ENCODE measurements around the gene ERG. TPM values are rescaled to one million over a fixed set of nuclear protein-coding genes. Genes with fewer than 3 reads are reported as not detected.

ERG gene
- total RNA-seq, 1 experiment from 2014 or later = not detected

DNA sequence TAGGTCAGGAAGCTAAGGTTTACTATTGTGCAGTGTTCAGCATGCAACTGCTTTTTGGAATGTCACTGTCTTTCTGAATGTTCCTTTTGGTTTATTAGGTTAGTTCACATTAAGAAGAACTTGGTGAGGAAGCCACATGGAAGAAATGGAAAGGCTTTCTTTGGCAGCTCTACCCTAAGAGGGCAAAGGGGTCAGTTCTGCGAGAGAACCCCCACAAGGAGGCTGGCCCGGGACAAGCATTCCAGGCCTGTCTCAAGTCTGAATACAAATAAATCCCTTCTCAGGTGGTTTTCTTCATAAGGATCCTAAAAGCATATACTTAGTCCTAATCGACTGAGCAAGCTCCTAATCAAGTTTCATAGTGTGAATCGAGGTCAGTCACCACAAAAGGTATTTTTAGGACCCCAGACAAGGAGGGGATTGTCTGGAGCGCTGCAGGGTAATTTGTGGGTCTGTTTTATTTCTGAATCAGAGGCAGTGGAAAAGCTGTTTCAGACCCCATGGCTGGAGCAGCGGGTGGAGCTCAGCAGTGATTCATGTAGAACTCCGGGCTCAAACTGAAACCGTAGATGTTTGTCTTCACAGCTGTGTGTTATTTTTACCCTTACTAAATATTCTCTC lies 63.3 kb downstream of the ERG start:
- DNase-seq (ENCODE audit: low spot score) = no peak

DNA sequence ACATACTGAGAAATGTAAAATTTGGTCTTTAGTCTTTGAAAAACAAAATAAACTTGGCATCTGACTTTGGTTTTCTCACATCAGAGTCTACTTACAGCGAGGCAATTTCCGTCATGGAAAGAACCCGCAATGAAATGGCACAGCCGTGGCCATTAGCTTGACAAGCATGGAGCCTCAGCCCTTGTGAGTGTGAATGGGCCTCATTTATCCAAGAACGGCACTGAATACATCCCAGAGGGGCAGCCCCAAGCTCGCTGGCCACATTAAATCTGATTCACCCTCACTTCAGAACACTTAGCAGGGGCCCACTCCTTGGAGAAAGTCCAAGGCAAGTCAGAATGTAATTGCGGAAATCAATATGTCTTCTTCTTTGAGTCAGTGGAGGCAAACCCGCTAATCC lies 64.8 kb downstream of the ERG start:
- no peak for DNase-seq (ENCODE audit: low spot score)

DNA sequence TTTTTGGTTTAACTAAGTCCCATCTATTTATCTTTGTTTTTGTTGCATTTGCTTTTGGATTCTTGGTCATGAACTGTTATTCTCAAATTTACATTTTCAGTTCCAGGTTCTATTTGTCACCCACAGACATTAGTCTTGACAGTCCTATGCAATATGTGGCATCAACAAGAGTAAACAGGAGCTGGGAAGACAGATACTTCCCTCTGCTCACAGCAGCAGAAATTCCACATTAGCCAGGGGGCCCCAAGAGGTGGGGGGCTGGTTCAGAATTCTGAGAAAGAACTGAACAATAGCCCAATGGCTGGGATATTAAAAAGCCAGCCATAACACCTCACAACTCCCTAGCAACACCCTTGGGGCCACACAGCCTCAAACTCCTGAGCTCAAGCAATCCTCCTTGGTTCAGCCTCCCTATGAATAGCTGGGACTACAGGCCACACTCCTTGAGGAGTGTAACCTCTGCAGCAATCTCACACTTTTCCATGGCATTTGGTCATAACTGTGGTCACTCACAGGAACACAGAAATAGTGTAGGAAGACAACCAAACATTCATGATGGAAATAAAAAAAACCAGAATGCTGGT lies 67.8 kb downstream of the ERG start:
- no peak for DNase-seq (ENCODE audit: low spot score)

DNA sequence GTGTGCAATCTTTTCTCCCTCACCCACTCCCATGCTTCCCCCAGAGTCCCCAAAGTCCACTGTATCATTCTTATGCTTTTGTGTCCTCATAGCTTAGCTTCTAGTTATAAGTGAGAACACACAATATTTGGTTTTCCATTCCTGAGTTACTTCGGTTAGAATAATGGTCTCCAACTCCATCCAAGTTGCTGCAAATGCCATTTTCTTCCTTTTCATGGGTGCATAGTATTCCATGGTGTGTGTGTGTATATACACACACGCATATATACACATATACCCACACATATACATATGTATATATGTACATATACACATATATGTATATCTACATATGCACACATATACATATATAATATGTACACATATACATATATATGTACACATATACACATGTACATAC lies 69.3 kb downstream of the ERG start:
- DNase-seq (ENCODE audit: low spot score) = no peak

- no peak for DNase-seq (ENCODE audit: low spot score)
These were observed 70.1 kb downstream of the ERG start for GRCh38 chr21:38428211-38428610.

DNA sequence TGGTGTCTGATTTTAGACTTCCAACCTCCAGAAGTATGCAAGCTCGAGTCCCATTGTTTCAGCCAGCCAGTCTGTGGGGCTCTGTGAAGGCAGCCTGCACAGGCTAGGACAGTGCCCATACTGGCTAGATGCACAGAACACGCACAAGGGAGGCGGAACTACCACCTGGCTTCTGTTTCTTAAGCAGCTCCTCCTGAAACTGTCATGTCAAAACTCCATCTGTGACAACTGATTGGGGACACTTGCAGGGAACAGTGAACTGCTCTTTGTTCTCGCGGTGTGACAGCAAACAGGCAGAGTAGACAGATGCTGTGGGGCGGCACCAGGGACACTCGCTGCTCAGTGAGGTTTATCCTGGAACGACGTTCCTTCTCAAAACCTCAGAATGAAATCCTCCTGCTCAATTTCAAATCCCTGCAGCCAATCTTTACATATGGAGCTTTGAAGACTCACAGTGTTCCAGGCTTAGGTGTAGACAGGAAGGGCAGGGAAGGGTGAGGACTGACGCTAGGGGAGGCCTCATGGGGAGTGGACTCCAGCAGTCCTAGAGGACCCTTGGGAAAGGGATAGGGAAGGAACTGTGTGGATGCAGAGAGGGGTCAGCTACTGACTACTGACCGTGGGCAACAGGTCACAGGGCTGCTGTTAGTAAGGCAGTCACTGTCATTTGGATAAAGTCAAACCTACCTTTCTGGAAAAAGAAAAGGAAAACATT lies 73.8 kb downstream of the ERG start:
- no peak for DNase-seq (ENCODE audit: low spot score)

DNA sequence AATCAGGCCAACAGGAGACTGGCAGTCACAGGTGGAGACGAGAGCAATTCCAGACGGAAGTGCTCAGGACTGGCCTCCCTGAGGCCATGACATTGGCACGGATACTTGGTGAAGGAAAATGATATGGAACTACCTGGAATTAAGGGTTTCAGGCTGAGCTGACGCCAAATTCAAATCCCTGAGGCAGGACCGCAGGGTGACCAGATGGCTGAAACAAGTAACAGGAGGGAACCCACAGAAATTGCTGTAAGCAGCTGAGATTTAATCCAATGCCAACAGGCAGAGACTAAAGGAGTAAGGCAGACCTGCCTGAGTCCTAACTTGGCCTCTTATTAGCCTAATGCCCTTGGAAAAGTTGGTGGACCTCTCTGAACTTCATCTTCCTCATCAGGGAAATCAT lies 76.2 kb downstream of the ERG start:
- no peak for DNase-seq (ENCODE audit: low spot score)

GRCh38 chr21:38420140-38420539 lies 78.1 kb downstream of the ERG start:
- no peak for DNase-seq (ENCODE audit: low spot score)

DNA sequence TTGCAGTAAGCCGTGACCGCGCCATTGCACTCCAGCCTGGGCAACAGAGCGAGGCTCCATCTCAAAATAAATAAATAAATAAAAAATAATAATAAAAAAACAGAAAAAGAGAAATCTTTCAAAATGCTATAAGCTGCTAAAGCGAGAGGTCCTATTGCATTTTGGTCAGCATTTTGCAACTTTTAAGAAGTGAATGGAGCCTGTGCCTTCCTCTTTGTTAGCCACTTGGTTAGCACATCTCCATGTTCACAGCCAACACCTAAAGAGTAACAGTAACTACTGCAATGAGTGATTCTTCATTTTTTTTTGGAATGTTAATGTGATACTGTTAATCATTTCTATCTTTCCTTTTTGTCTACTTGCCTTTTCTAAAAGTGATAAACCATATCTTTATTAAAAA lies 80.6 kb downstream of the ERG start:
- no peak for DNase-seq (ENCODE audit: low spot score)

GRCh38 chr21:38416791-38417190 lies 81.5 kb downstream of the ERG start:
- DNase-seq (ENCODE audit: low spot score) = no peak

- no peak for DNase-seq (ENCODE audit: low spot score)
These were observed 84.2 kb downstream of the ERG start for GRCh38 chr21:38413958-38414548.

DNA sequence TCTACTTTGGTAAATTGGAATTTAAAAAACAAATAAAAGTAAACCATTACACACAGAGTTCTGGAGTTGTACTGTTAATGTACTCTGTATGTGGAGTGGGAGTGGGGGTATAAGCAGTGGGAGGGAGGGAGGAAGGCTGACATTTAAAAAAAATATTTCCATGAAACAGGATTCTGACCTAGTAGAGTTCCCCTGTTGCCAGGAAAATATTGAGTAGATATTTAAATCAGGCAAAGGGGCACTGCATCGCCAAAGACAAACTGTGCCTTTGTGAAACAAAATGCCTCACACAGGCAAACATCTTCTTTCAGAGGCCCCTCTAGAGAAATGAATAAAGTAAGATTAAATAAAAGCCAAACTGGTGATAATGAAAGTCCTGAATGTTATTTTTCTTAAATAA lies 87.8 kb downstream of the ERG start:
- no peak for DNase-seq (ENCODE audit: low spot score)

DNA sequence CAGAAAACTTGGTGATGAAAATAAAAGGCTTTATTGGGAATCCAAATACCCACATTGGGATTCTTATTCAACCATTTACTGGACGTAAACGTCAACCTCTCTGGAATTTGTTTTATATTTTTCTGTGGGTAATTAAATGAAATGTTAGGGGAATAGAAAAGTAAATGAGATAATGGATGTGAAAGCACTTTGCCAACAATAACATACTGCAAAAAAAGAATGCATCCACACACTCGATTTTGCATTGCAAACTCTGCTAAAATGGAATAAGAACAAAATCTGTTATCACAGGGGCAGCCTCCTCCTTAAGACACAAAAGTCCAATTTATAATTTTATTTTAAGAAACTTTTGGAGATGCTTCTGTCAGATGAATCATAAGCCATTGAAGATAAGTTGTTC lies 88.4 kb downstream of the ERG start:
- no peak for DNase-seq (ENCODE audit: low spot score)

DNA sequence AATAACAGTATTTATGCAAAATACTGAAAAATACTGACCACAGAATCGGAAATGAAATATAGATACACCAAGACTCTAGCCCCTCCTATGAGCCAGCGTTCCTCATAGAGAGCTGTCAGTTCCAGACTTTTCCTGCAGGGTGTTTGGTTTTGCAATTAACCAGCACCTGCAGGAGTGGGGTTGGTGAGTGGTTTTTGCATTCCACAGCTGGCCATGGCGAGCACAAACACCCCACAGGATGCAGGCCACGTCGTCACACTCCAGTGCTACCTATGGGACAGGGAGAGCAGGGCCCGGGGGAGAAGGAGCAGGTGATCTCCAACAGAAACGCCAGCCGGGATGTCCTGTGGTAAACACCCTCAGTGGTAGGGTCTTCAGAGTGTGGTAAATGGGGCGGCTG lies 94.1 kb downstream of the ERG start:
- DNase-seq (ENCODE audit: low spot score) = no peak

GRCh38 chr21:38402795-38403194 lies 95.5 kb downstream of the ERG start:
- no peak for DNase-seq (ENCODE audit: low spot score)

GRCh38 chr21:38402291-38402690 lies 96.0 kb downstream of the ERG start:
- DNase-seq (ENCODE audit: low spot score) = no peak

DNA sequence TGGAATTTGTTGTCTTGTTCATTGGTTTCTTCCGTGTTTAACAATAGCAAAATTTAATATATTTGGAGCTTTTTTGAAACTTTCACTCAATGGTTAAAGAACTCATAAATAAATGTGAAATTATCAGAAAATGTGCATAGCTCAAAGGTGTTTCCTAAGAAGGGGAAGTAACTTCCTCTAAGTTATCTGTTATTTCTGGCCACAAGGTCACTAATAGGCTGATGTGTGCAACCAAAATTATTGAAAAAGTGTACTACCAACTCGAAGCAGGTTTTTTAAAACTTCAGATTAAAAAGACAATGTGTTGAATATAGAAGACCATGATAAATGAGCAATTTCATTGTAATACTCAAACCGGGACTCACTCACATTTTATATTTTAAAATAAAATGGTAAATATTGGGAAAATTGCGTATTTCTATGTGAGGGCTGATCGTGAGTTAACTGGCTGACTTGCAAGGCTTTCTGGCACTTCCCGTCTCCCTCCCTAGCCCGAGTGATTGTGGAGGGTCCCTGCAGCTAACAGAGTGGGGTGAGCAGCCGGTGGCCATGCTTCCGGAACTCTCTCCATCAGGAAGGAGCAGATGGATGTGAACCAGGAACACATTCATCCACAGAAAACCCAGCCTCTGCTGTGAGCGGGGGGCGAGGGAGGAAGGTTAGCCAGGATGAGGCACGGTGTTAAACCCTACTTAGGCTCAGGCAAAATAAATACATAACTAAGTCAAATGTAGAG lies 96.9 kb downstream of the ERG start:
- DNase-seq (ENCODE audit: low spot score) = no peak

GRCh38 chr21:38400195-38400919 lies 97.9 kb downstream of the ERG start:
- no peak for DNase-seq (ENCODE audit: low spot score)

DNA sequence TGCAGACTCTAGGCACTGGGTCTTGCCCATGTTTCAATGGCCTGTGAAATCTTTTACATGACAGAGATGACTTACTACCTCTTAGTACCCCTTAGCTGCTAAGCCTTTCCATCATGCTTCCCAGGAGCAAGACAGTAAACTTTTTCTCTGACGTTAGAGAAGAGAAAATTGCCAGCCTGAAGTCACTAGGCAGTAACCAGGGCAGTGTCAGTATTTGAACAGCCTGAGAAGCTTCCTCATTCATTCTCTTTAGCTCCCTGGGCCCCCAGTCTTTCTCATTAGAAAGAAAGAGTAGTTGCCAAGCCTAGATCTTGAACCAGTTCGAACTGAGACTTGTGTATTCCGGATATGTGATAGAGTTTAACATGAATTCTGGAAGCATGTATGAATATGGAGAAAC lies 99.2 kb downstream of the ERG start:
- no peak for DNase-seq (ENCODE audit: low spot score)

- no peak for DNase-seq (ENCODE audit: low spot score)
These were observed 102.0 kb downstream of the ERG start for GRCh38 chr21:38396325-38396724.

DNA sequence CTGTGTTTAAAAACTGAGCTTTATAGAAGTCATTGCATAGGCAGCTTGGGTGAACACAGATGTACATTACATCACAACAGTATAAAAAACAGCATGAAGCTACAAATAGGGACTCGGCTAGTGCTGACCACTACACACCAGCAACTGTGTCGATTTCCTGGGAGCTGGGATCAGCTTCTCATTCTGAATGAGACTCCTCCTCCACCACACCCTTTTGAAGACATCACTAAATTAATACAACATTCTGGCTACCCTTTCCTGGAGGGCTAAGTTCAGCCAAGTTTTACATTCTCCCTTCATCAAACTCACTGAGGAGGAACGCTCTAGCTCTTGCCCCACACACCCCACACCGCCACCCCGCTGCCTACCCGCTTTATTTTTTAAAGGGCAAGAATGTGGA lies 102.7 kb downstream of the ERG start:
- no peak for DNase-seq (ENCODE audit: low spot score)

GRCh38 chr21:38392661-38393060 lies 105.6 kb downstream of the ERG start:
- DNase-seq (ENCODE audit: low spot score) = no peak

Data from HT-29 (cell line).